GM10248 (cell line): ENCODE results near the gene DTX1.
A peak's percentile ranks its signal among the peaks of the same experiment; 100 is the strongest.

Source experiments
- CTCF ChIA-PET: fragments of 300-600 bp; sonication (Branson Sonifier 250); formaldehyde crosslinking; extraction: SDS; loops from one replicate; lab custom pipeline; 2021; ENCODE audit warnings: antibody characterized with exemption; lab: Yijun Ruan, JAX
- POLR2A ChIA-PET: fragments of 350-650 bp; sonication (Branson Sonifier 250); formaldehyde crosslinking; extraction: SDS; loops from one replicate; lab custom pipeline; 2020; ENCODE audit warnings: antibody characterized with exemption; lab: Yijun Ruan, JAX
- DNase-seq: peaks from one replicate; pipeline ENCODE4 v3.0.0; 2012; ENCODE audit errors: extremely low spot score
- TF ChIP-seq, protein P1 (sequence below): IDR thresholded peaks from 2 replicates; pipeline ENCODE4 v1.5.1; 2012; ENCODE audit warnings: mild to moderate bottlenecking, low read depth; ENCODE audit errors: extremely low read depth, missing control alignments, control extremely low read depth

The DTX1 gene

DNA sequence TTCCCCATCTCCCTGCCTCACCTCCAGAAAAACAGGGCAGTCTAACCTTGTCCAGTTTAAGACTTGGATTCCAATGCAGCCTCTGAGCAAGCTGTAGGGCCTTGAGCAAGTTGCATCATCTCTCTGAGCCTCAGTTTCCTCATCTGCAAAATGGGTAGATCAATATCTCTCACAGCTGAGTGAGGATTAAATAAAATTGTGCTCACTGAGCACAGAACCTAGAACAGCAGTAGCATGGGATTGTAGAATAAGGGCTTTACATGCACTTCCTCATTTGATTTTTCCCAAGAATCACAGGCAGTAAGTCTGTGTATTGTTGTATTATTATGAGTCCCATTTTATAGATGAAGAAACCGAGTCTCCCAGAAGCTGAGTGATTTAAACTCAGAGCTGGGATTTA lies 2.0 kb downstream of the DTX1 start:
- TF ChIP-seq, protein P1, sequence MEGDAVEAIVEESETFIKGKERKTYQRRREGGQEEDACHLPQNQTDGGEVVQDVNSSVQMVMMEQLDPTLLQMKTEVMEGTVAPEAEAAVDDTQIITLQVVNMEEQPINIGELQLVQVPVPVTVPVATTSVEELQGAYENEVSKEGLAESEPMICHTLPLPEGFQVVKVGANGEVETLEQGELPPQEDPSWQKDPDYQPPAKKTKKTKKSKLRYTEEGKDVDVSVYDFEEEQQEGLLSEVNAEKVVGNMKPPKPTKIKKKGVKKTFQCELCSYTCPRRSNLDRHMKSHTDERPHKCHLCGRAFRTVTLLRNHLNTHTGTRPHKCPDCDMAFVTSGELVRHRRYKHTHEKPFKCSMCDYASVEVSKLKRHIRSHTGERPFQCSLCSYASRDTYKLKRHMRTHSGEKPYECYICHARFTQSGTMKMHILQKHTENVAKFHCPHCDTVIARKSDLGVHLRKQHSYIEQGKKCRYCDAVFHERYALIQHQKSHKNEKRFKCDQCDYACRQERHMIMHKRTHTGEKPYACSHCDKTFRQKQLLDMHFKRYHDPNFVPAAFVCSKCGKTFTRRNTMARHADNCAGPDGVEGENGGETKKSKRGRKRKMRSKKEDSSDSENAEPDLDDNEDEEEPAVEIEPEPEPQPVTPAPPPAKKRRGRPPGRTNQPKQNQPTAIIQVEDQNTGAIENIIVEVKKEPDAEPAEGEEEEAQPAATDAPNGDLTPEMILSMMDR, result no peak
- ChIA-PET CTCF (interaction anchor here (0.9 to 2.0 kb wide), 2 partner anchors 9 to 10 kb away, joined by 3 to 7 read pairs; no protein-coding TSS in a partner anchor), POLR2A (interaction anchor here (0.6 kb wide), 1 partner anchor 53 kb away, joined by 3 read pairs; no protein-coding TSS in a partner anchor)
- no peak for DNase-seq

DNA sequence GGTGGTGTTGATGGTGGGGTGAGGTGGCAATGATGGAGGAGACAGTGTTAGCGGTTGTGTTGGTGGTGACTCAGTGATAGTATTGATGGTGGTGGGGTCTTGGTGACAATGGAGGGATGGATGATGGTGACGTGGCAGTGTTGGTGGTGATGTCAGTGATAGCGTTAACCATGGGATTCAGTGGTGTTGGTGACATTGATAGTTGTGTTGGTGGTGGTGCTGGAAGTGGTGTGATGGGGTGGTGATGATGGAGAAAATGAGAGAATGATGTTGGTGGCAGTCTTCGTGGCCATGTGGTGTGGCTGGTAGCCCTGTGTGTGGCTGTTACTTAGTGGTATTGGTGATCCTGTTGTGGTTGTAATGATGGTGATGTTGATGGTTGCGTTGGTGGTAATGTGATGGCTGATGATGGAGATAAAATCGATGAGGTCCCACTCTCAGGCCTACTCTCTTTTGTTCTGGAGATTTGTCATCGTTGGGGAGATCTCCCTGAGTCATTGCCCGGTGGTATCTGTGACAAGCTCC lies 2.6 kb downstream of the DTX1 start:
- POLR2A ChIA-PET, result no interaction called here
- CTCF ChIA-PET, result interaction anchor here (0.9 kb wide), 1 partner anchor 8 kb away, joined by 3 read pairs; no protein-coding TSS in a partner anchor
- TF ChIP-seq, protein P1, result no peak

GRCh38 chr12:113060336-113060960 lies 3.9 kb downstream of the DTX1 start:
- TF ChIP-seq, protein P1, result no peak
- peak; percentile 10 for DNase-seq
- ChIA-PET POLR2A (interaction anchor here (0.8 kb wide), 1 partner anchor 10 kb away, joined by 4 read pairs; no protein-coding TSS in a partner anchor), CTCF (interaction anchor here (1.1 to 15.9 kb wide), 3 partner anchors 8 to 114 kb away, joined by 3 to 135 read pairs (median 19); partner anchors contain the start of gene DTX1)

More for the DNA sequence above, 2.6 kb downstream of the DTX1 start:
- DNase-seq, result no peak

DNA sequence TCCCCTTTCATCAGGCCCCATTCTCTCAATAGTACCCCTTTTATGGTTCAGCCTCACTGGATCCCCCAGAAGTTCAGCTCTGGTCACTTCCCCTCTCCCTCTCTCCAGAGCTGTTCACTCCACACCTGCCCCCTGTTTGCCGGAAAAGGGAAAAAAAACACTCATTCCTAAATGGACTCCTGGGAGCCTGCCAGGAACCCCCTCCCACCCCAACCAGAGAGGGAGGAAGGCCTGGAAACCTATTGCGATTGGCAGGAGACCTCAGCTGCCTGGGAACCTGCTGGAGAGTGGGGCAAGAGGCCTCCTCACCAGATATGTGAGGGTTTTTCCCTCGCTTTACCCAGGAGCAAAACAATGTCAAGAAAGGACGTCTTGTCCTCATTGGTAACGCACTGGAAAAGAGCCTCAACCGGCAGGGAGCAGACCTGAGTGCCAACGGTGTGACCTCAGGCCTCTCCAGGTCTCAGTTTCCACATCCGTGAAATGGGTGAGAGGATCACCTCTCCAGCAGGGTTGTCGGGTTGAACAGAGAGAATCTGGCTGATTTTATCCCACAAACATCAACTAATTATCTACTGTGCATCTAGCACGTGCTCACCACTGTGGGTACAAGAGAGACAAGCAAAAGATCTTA lies 4.6 kb downstream of the DTX1 start:
- TF ChIP-seq, protein P1, result no peak
- no peak for DNase-seq
- CTCF ChIA-PET, result interaction anchor here (1.1 to 15.9 kb wide), 4 partner anchors 9 to 113 kb away, joined by 3 to 135 read pairs (median 20); partner anchors contain the start of gene DTX1
- POLR2A ChIA-PET, result interaction anchor here (0.8 kb wide), 1 partner anchor 9 kb away, joined by 4 read pairs; no protein-coding TSS in a partner anchor

GRCh38 chr12:113062502-113063395 lies 6.2 kb downstream of the DTX1 start:
- TF ChIP-seq, protein P1, result no peak
- ChIA-PET CTCF (interaction anchor here (0.8 to 15.9 kb wide), 11 partner anchors 9 to 112 kb away, joined by 3 to 135 read pairs (median 6); partner anchors contain the start of gene DTX1), POLR2A (no interaction called here)
- DNase-seq, result peak; percentile 29
